Right lobe of liver (tissue), 6 donors: Measurements from ENCODE around the gene TSFM. TPM values are rescaled to one million over a fixed set of nuclear protein-coding genes. Genes with fewer than 3 reads are reported as not detected.

Experiments used
- ATAC-seq, 4 donors: fragments of 200-7000 bp; cut with Tn5 transposase; one replicate each; pipeline ENCODE4 v1.9.1; 2020; ENCODE audit warnings: mild to moderate bottlenecking in 4 of 4, moderate library complexity in 4 of 4
- DNase-seq, 3 donors: peaks; one replicate each; pipeline ENCODE4 v3.0.0-alpha.2; 2020
- H3K27ac ChIP-seq, 3 donors: fragments of 200-600 bp; one replicate each; pipeline ENCODE4 v1.8.0; 2022
- H3K27me3 ChIP-seq, 2 donors: fragments of 200-600 bp; one replicate each; pipeline ENCODE4 v1.8.0; 2022
- H3K36me3 ChIP-seq, 4 donors: fragments of 200-600 bp; sonication (generic) in 1 of 4; one replicate each; pipeline versions ENCODE4 v1.5.1 to v1.8.0; 2017 to 2022; ENCODE audit warnings: control low read depth in 1 of 4
- H3K4me1 ChIP-seq, 4 donors: fragments of 200-600 bp; sonication (generic) in 1 of 4; one replicate each; pipeline versions ENCODE4 v1.5.1 to v1.8.0; 2017 to 2022; ENCODE audit warnings: control low read depth in 1 of 4
- H3K4me3 ChIP-seq, 3 donors: fragments of 200-600 bp; one replicate each; pipeline ENCODE4 v1.8.0; 2022
- H3K9me3 ChIP-seq, 4 donors: fragments of 200-600 bp; sonication (generic) in 1 of 4; one replicate each; pipeline versions ENCODE4 v1.5.1 to v1.8.0; 2017 to 2022; ENCODE audit warnings: control low read depth in 1 of 4
- POLR2A ChIP-seq: fragments of 450-650 bp; IDR thresholded peaks from one replicate; pipeline ENCODE4 v1.6.1; 2017; ENCODE audit warnings: antibody characterized with exemption, mild to moderate bottlenecking
- WGBS: methylation state at CpG from one replicate; pipeline ENCODE4 v1.1.6; 2018; ENCODE audit warnings: low coverage, low lambda C conversion rate; ENCODE audit not compliant: insufficient coverage; ENCODE audit errors: missing lambda C conversion rate; 5-methylcytosine and 5-hydroxymethylcytosine counted together
- intact Hi-C, 2 donors: fragments of 100-400 bp; cut with DNase I; formaldehyde crosslinking; loops; one replicate each; pipeline versions ENCODE4 v1.11.2 to v1.14.1; 2022
- total RNA-seq, 6 experiments: library from RNA; depleted of rRNA in 2 of 6; stranded (reverse); fragments of >200 nt in 2 of 6; fragmentation: NEBNext Ultra II Directional in 3 of 6; extraction: Animal tissue kit (Norgen Biotek cat#: 25700) in 3 of 6; gene quantifications; one replicate each; pipeline versions ENCODE4 v1.1.0 to v1.2.4, GENCODE V29; 2016 to 2023
- TF ChIP-seq, protein P1 (sequence below), 4 donors: fragments of 200-600 bp in 3 of 4; fragments of 450-650 bp in 1 of 4; IDR thresholded peaks; one replicate each; pipeline versions ENCODE4 v1.5.1 to v1.8.0; 2016 to 2022; ENCODE audit warnings: antibody characterized with exemption in 4 of 4, mild to moderate bottlenecking in 2 of 4
- donor health status: DM: no; HTN: yes; CAD: no.
- donor health status: DM: no; HTN: no; CAD: no.
- donor health status: DM: no; HTN: no; CAD: no.
- donor health status: DM: no; HTN: yes; CAD: no.
- donor health status: DM: no; HTN: yes; CAD: no.

The TSFM gene
- total RNA-seq, 6 experiments from 2014 or later, result 25.6 to 40.2 (median 30.9) TPM

DNA sequence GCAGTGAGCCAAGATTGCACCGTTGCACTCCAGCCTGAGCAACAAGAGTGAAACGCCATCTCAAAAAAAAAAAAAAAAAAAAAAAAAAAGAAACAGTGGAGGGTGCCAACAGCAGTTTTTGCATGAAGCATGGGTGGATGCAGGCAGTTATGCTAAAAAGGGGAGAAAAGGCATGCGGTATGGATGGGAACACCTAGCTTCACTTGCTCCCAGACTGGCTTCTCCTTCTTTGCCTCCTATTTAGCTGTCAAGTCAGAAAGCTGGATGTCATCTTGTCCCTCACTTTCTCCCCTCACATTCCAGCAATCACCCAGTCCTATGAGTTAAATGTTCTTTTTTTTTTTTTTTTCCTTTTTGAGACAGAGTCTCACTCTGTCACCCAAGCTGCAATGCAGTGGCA lies 7.5 kb upstream of the TSFM start:
- Histone ChIP-seq H3K27me3 (no peaks in the 10 kb centered on the region), H3K4me1 (peaks cover 2 to 11% (median 7%) of the 10 kb centered on the region in 4 donors), H3K36me3 (no peaks in the 10 kb centered on the region), H3K27ac (no peak overlapping the region), H3K9me3 (no peaks in the 10 kb centered on the region), H3K4me3 (no peak overlapping the region)
- TF ChIP-seq, protein P1, sequence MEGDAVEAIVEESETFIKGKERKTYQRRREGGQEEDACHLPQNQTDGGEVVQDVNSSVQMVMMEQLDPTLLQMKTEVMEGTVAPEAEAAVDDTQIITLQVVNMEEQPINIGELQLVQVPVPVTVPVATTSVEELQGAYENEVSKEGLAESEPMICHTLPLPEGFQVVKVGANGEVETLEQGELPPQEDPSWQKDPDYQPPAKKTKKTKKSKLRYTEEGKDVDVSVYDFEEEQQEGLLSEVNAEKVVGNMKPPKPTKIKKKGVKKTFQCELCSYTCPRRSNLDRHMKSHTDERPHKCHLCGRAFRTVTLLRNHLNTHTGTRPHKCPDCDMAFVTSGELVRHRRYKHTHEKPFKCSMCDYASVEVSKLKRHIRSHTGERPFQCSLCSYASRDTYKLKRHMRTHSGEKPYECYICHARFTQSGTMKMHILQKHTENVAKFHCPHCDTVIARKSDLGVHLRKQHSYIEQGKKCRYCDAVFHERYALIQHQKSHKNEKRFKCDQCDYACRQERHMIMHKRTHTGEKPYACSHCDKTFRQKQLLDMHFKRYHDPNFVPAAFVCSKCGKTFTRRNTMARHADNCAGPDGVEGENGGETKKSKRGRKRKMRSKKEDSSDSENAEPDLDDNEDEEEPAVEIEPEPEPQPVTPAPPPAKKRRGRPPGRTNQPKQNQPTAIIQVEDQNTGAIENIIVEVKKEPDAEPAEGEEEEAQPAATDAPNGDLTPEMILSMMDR (IDR thresholded peaks at IDR 0.05), result no peak
- no peak for TF ChIP-seq POLR2A
- intact Hi-C loops, result no loop called here
- WGBS, result 80% methylated on average over 1 of the region's 3 CpGs
- no peak for ATAC-seq
- no peak for DNase-seq

DNA sequence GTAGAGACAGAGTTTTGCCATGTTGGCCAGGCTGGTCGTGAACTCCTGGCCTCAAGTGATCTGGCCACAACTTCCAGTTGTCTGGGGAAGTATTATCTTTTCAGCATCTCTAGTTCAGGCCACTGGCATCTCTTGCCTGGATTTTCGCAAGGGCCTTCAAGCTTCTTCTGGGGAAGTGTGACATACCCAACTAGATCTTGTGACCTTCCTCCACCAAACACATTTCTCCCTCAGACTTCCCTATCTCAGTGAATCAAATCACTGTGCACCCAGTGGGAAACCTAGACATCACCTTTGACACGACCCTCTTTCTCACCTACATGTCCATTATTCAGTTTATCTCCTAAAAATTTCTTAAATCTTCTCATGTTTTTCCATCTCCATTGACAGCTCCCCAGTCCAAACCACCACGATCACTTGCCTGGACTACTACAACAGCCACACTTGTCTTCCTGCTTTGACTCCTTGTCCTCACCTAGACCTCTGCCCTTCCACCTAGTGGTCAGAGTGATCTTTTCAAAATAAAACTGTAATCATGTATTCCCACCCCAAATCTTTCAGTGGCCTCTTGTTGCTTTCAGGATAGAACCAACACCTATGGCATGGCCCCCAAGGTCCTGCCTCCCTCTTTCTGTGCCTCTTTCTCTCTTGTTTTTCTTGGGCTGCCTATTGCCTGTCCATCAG lies 6.9 kb upstream of the TSFM start:
- Histone ChIP-seq H3K27me3 (no peaks in the 10 kb centered on the region), H3K4me1 (peaks cover 2 to 10% (median 7%) of the 10 kb centered on the region in 4 donors), H3K4me3 (no peak overlapping the region), H3K36me3 (no peaks in the 10 kb centered on the region), H3K27ac (no peak overlapping the region), H3K9me3 (no peaks in the 10 kb centered on the region)
- 86% methylated on average over 4 of the region's 4 CpGs for WGBS
- ATAC-seq (no peak), DNase-seq (no peak)
- intact Hi-C loops, result no loop called here
- TF ChIP-seq POLR2A, result no peak
- TF ChIP-seq, protein P1 (IDR thresholded peaks at IDR 0.05), result no peak

DNA sequence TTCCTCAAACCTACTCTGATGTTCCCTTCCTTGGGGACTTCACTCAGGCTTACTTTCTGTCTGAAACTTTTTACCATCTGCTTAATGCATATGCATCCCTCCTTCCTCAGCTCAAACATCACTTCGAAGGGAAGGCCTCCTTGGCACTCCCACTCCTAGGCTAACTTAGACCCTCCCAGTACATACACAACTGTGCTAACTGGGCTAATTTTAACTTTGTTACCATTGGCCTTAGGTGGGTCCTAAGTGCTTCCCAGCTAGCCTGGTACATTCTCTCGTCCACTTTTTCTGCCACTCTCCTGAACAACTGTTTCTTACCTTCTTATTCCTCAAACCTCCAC lies 6.4 kb upstream of the TSFM start:
- DNase-seq (no peak), ATAC-seq (no peak)
- TF ChIP-seq, protein P1 (IDR thresholded peaks at IDR 0.05), result no peak
- TF ChIP-seq POLR2A, result no peak
- no peak overlapping the region for H3K27ac ChIP-seq
- no peaks in the 10 kb centered on the region for H3K27me3 ChIP-seq
- peaks cover 2 to 7% (median 4%) of the 10 kb centered on the region in 4 donors for H3K4me1 ChIP-seq
- no peaks in the 10 kb centered on the region for H3K36me3 ChIP-seq
- WGBS, result 81% methylated on average over 2 of the region's 2 CpGs
- no peaks in the 10 kb centered on the region for H3K9me3 ChIP-seq
- intact Hi-C loops, result no loop called here
- H3K4me3 ChIP-seq, result no peak overlapping the region

DNA sequence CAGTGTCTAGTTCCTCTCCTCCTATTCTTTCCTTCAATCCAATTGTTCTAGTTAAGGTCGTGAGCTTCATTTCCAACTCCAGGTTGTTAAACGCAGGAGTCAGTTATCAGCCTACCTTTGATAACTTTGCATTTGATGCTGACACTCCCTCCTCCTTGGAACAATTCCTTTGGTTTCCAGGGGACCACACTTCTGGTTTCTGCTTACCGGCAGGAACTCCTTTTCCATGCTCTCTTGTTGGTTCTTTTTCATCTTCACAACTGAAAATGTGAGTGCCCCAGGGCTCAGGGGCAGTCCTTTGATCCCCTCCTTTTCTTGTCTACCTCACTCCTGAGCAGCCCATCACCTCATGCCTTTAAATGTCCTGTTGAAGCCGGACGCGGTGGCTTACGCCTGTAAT lies 5.2 kb upstream of the TSFM start:
- Histone ChIP-seq H3K27me3 (no peaks in the 10 kb centered on the region), H3K9me3 (no peaks in the 10 kb centered on the region), H3K36me3 (no peaks in the 10 kb centered on the region), H3K27ac (no peak overlapping the region), H3K4me3 (no peak overlapping the region), H3K4me1 (peaks cover 2 to 10% (median 3%) of the 10 kb centered on the region in 4 donors)
- 84% methylated on average over 7 of the region's 7 CpGs for WGBS
- no peak for DNase-seq
- intact Hi-C loops, result no loop called here
- TF ChIP-seq POLR2A, result no peak
- TF ChIP-seq, protein P1 (IDR thresholded peaks at IDR 0.05), result no peak
- ATAC-seq, result no peak
